SU-DHL-6 (cell line): ENCODE data around the gene PPARA.
"Not testable (repeated sequence)": the region's sequence is repeated elsewhere in the genome, so short reads cannot be mapped to it uniquely, and the experiment has no call there.

Source experiments
- H2AFZ ChIP-seq: fragments of 200-600 bp; sonication (generic); 2 replicates; pipeline ENCODE4 v1.6.1; 2014; ENCODE audit warnings: low read depth, mild to moderate bottlenecking, moderate library complexity, mixed read lengths, antibody characterized with exemption, low read length; ENCODE audit not compliant: severe bottlenecking
- H3F3A ChIP-seq: fragments of 200-600 bp; shearing (Covaris generic); 2 replicates; pipeline ENCODE4 v1.6.0; 2016; ENCODE audit warnings: antibody characterized with exemption, mild to moderate bottlenecking; ENCODE audit not compliant: insufficient read depth
- H3K27ac ChIP-seq: fragments of 200-600 bp; sonication (generic); 2 replicates; pipeline ENCODE4 v1.5.1; 2016; ENCODE audit warnings: low read depth, mild to moderate bottlenecking, low read length, moderate library complexity, mixed read lengths
- H3K27me3 ChIP-seq: fragments of 200-600 bp; sonication (generic), shearing (Covaris generic); 2 replicates; pipeline ENCODE4 v1.6.0; 2014; ENCODE audit warnings: mild to moderate bottlenecking, low read length
- H3K36me3 ChIP-seq: fragments of 200-600 bp; sonication (generic); 2 replicates; pipeline ENCODE4 v1.6.1; 2014; ENCODE audit warnings: mild to moderate bottlenecking, low read length, mixed read lengths
- H3K4me2 ChIP-seq: fragments of 300-600, 200-600 bp; shearing (Covaris generic), sonication (generic); 2 replicates; pipeline ENCODE4 v1.6.0; 2014; ENCODE audit warnings: low read length, low read depth, mild to moderate bottlenecking; ENCODE audit not compliant: poor library complexity, severe bottlenecking
- H3K4me3 ChIP-seq: fragments of 200-600 bp; sonication (generic); 2 replicates; pipeline ENCODE4 v1.5.1; 2014; ENCODE audit warnings: antibody characterized with exemption, low read length, mild to moderate bottlenecking, mixed read lengths; ENCODE audit not compliant: insufficient read depth, poor library complexity, severe bottlenecking
- H3K79me2 ChIP-seq: fragments of 200-600 bp; sonication (generic); 2 replicates; pipeline ENCODE4 v1.6.1; 2014; ENCODE audit warnings: mild to moderate bottlenecking, low read length, moderate library complexity; ENCODE audit not compliant: insufficient read depth
- H3K9ac ChIP-seq: fragments of 200-600 bp; sonication (generic); 2 replicates; pipeline ENCODE4 v1.7.0; 2014; ENCODE audit warnings: mild to moderate bottlenecking, low read length
- H3K9me2 ChIP-seq: fragments of 200-600 bp; sonication (generic); replicated peaks from 2 replicates; pipeline ENCODE4 v1.6.1; 2014; ENCODE audit warnings: low read length; ENCODE audit not compliant: insufficient read depth
- H3K9me3 ChIP-seq: fragments of 200-600 bp; sonication (generic); 2 replicates; pipeline ENCODE4 v1.6.1; 2014; ENCODE audit warnings: low read length, mixed read lengths; ENCODE audit not compliant: insufficient read depth
- H4K20me1 ChIP-seq: fragments of 200-600 bp; sonication (generic); 2 replicates; pipeline ENCODE4 v1.6.1; 2014; ENCODE audit warnings: low read depth, mild to moderate bottlenecking, antibody characterized with exemption, low read length, moderate library complexity, mixed read lengths
- CTCF ChIP-seq: fragments of 200-600 bp; sonication (generic); IDR thresholded peaks from one replicate; pipeline ENCODE4 v1.5.1; 2017; ENCODE audit warnings: antibody characterized with exemption, mild to moderate bottlenecking, low read length, moderate library complexity; ENCODE audit not compliant: insufficient read depth, poor library complexity, severe bottlenecking
- EZH2phosphoT487 ChIP-seq: fragments of 200-600 bp; sonication (generic), shearing (Covaris generic); conservative IDR thresholded peaks from 2 replicates; pipeline ENCODE4 v1.6.1; 2018; ENCODE audit warnings: mild to moderate bottlenecking, antibody characterized with exemption, low read length, moderate library complexity, mixed read lengths

The PPARA gene

GRCh38 chr22:46263216-46263590 lies 112.9 kb downstream of the PPARA start, which contains the start of gene PKDREJ:
TSS of gene PKDREJ (minus strand) at chr22:46263343. CDS start at chr22:46263322, 21 bp downstream.
- Histone ChIP-seq H3K9ac (no peak within 1 kb of the TSS), H3K4me2 (no peak within 1 kb of the TSS), H3K9me3 (0 out of 2 replicates have a peak, but pooled peaks cover 5% of the 10 kb centered on the region), H3K27ac (no peak within 1 kb of the TSS), H3K79me2 (no peaks in the 10 kb centered on the region), H4K20me1 (no peaks in the 10 kb centered on the region), H3K36me3 (no peaks in the 10 kb centered on the region), H3F3A (no peaks in the 10 kb centered on the region), H2AFZ (no peak within 1 kb of the TSS), H3K4me3 (no peak within 1 kb of the TSS), H3K27me3 (no peaks in the 10 kb centered on the region), H3K9me2 (no peaks in the 10 kb centered on the region)
- TF ChIP-seq CTCF = no peak
- TF ChIP-seq EZH2phosphoT487 = no peak

GRCh38 chr22:46264520-46264919 lies 114.2 kb downstream of the PPARA start:
- H3K9me2 ChIP-seq, H3K27me3 ChIP-seq, H2AFZ ChIP-seq, H3K27ac ChIP-seq, H3K9ac ChIP-seq, H3K4me2 ChIP-seq, H3K79me2 ChIP-seq, H3F3A ChIP-seq, H3K9me3 ChIP-seq, H3K4me3 ChIP-seq, H3K36me3 ChIP-seq, H4K20me1 ChIP-seq: not testable (repeated sequence)

- not testable (repeated sequence) for H3K27ac ChIP-seq, H3K9ac ChIP-seq, H2AFZ ChIP-seq, H4K20me1 ChIP-seq, H3K27me3 ChIP-seq, H3F3A ChIP-seq, H3K79me2 ChIP-seq, H3K36me3 ChIP-seq, H3K9me2 ChIP-seq, H3K9me3 ChIP-seq, H3K4me2 ChIP-seq, H3K4me3 ChIP-seq
These were observed 115.3 kb downstream of the PPARA start for GRCh38 chr22:46265627-46266026.

GRCh38 chr22:46267431-46268279 lies 117.3 kb downstream of the PPARA start, which contains the start of gene TTC38:
TSS of gene TTC38 (plus strand) at chr22:46268008. CDS start at chr22:46268040, 32 bp downstream.
- no peaks in the 10 kb centered on the region for H3K27me3 ChIP-seq
- peak within 1 kb of the TSS; percentile 18; the same call in 1 of the 2 replicates for H3K9ac ChIP-seq
- H3K4me3 ChIP-seq = peak within 1 kb of the TSS; percentile 47
- 0 out of 2 replicates have a peak, but pooled peaks cover 5% of the 10 kb centered on the region for H3K9me3 ChIP-seq
- no peaks in the 10 kb centered on the region for H4K20me1 ChIP-seq
- H2AFZ ChIP-seq = peak within 1 kb of the TSS; percentile 60
- H3F3A ChIP-seq = no peaks in the 10 kb centered on the region
- peak within 1 kb of the TSS; percentile 43 for H3K4me2 ChIP-seq
- no peak within 1 kb of the TSS for H3K27ac ChIP-seq
- H3K9me2 ChIP-seq = no peaks in the 10 kb centered on the region
- H3K79me2 ChIP-seq = no peaks in the 10 kb centered on the region
- H3K36me3 ChIP-seq = no peaks in the 10 kb centered on the region
- no peak for TF ChIP-seq EZH2phosphoT487
- no peak for TF ChIP-seq CTCF
